ENCODE data around the gene WDR91.
A peak's percentile ranks its signal among the peaks of the same experiment; 100 is the strongest.

WDR91 gene

GRCh38 chr7:135211179-135211945 lies at the start of gene WDR91:
WDR91 (minus strand) TSS chr7:135211526; CDS start chr7:135211502, 24 bp downstream.
- peak; percentile 96 to 97 for DNase-seq (ENCODE audit: low read depth in 2 of 2)

- no peak for DNase-seq (ENCODE audit: low read depth in 2 of 2)
Observed at GRCh38 chr7:135260470-135260869, 49.1 kb upstream of the WDR91 start.

- DNase-seq (ENCODE audit: low read depth in 2 of 2) = no peak
Observed at GRCh38 chr7:135259702-135260101, 48.4 kb upstream of the WDR91 start.

- DNase-seq (ENCODE audit: low read depth in 2 of 2) = no peak
Observed at GRCh38 chr7:135258585-135258984, 47.3 kb upstream of the WDR91 start.

GRCh38 chr7:135257790-135258189 lies 46.5 kb upstream of the WDR91 start:
- DNase-seq (ENCODE audit: low read depth in 2 of 2) = no peak

- no peak for DNase-seq (ENCODE audit: low read depth in 2 of 2)
Observed at GRCh38 chr7:135253851-135254771, 42.8 kb upstream of the WDR91 start.

GRCh38 chr7:135251496-135252391 lies 40.4 kb upstream of the WDR91 start:
- DNase-seq (ENCODE audit: low read depth in 2 of 2) = no peak

- no peak for DNase-seq (ENCODE audit: low read depth in 2 of 2)
Observed at GRCh38 chr7:135248546-135248945, 37.2 kb upstream of the WDR91 start.

- no peak for DNase-seq (ENCODE audit: low read depth in 2 of 2)
Observed at GRCh38 chr7:135247746-135248471, 36.6 kb upstream of the WDR91 start.

GRCh38 chr7:135246191-135246825 lies 35.0 kb upstream of the WDR91 start:
- DNase-seq (ENCODE audit: low read depth in 2 of 2) = no peak

GRCh38 chr7:135245226-135246190 lies 34.2 kb upstream of the WDR91 start:
- no peak for DNase-seq (ENCODE audit: low read depth in 2 of 2)

- no peak for DNase-seq (ENCODE audit: low read depth in 2 of 2)
Observed at GRCh38 chr7:135242096-135242684, 30.9 kb upstream of the WDR91 start.

GRCh38 chr7:135240441-135240840 lies 29.1 kb upstream of the WDR91 start:
- DNase-seq (ENCODE audit: low read depth in 2 of 2) = no peak

GRCh38 chr7:135239263-135239662 lies 27.9 kb upstream of the WDR91 start:
- DNase-seq (ENCODE audit: low read depth in 2 of 2) = no peak

GRCh38 chr7:135238112-135238744 lies 26.9 kb upstream of the WDR91 start:
- no peak for DNase-seq (ENCODE audit: low read depth in 2 of 2)

GRCh38 chr7:135236727-135237126 lies 25.4 kb upstream of the WDR91 start:
- no peak for DNase-seq (ENCODE audit: low read depth in 2 of 2)

- DNase-seq (ENCODE audit: low read depth in 2 of 2) = no peak
Observed at GRCh38 chr7:135235841-135236240, 24.5 kb upstream of the WDR91 start.

GRCh38 chr7:135234727-135235126 lies 23.4 kb upstream of the WDR91 start:
- DNase-seq (ENCODE audit: low read depth in 2 of 2) = no peak

Measured in activated CD4-positive, alpha-beta T cell treated with anti-CD3 and anti-CD28 coated beads for 24 hours (primary cell).